CD4-positive, alpha-beta T cell treated with Interleukin-4 for 4 hours (primary cell): ENCODE results near the gene SLC25A21.
"Not testable (repeated sequence)": the region's sequence is repeated elsewhere in the genome, so short reads cannot be mapped to it uniquely, and the experiment has no call there.

Source experiments
- DNase-seq: peaks from one replicate; pipeline ENCODE4 v3.0.0-alpha.2; 2020

SLC25A21 gene

DNA sequence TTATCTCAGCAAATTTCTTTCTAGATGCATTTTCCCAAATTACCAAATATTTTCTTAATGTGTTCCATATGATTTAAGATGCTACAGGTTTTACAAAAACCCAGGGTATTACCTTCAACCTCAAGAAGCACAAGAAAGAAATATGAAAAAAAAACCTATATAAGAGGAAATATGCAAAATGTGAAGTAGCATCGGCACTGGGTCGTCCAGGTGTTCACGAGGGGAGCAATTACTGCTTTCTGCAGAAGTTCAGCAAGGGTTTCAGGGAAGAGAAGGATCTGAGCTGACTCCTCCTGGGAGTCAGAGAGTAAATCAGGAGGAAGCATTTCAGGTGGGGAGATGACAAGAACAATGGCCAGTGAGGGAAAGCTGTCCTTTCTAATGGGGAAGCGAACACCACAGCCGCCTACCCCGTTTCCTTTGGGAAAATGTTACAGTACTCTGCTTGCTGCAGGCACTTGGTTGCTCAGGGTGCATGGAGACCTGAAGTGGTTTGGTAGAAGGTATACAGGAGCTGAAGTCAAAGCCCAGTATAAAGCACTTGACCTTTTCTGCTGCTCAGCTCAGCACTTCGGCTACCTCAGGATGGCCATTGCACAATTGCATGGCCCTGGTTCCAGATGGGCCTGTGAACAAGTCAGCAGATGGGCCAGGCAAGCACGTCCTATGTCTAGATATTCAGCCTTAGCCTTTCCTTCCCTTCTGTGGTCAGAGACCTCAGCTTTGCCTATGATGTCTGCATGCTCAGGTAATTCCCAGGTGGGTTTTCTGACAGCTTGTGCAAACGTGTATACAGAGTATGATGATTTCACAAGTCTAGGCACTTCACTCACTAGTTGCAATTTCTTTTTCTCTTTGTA, 355.1 kb downstream of the SLC25A21 start:
- no peak for DNase-seq

DNA sequence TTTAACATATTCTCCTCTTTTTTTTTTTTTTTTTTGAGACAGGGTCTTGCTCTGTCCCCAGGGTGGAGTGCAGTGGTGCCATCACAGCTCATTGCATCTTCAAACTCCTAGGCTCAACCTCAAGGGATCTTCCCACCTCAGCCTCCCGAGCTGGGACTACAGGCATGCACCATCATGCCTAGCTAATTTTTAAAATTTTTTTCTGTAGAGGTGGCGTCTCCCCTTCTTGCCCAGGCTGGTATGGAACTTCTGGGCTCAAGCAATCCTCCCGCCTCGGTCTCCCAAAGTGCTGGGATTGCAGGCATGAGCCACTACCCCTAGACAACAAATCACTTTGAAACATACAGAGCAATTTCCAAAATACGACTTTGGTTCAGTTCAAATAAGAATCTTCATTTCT, 355.9 kb downstream of the SLC25A21 start:
- DNase-seq = no peak

DNA sequence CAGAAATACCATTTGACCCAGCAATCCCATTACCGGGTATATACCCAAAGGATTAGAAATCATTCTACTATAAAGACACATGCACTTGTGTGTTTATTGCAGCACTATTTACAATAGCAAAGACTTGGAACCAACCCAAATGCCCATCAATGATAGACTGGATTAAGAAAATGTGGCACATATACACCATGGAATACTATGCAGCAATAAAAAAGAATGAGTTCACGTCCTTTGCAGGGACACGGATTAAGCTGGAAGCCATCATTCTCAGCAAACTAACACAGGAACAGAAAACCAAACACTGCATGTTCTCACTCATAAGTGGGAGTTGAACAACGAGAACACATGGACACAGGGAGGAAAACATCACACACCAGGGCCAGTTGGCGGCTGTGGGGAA, 357.6 kb downstream of the SLC25A21 start:
- DNase-seq = not testable (repeated sequence)

DNA sequence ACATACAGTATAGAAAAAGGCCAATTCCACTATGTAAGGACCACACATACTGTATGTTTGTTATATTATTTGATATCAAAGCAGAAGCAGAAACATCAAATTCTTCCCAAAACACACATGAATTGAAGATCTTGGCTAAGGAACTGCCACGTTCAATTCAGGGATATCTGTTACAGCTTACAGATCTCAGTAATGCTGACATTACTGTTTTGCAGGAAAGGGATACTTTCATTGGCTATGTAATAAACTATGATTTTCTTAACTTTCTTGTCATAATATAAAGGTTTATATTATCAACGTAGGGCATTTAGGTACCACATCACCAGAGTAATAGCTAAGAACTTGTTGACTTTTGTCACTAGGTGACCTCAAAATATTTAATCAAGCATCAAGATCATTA, 362.2 kb downstream of the SLC25A21 start:
- no peak for DNase-seq

DNA sequence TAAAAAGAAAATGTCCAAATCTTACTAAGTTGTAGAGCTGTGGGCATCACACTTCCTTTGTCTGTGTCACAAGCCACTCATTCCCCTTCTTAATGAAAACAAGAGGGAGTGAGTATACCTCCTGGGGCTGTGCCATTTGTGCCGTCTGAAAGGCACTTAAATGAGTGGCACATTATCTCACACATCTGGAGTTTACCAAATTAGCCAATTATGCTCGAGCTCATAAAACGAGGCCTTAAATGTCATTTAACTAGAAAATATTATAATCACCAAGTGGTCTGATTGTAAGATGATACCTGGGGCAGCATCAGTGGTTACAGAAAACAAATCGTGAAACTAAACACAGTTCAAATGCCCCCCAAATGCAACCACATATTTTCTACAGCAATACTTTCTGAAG, 364.7 kb downstream of the SLC25A21 start:
- DNase-seq = no peak

DNA sequence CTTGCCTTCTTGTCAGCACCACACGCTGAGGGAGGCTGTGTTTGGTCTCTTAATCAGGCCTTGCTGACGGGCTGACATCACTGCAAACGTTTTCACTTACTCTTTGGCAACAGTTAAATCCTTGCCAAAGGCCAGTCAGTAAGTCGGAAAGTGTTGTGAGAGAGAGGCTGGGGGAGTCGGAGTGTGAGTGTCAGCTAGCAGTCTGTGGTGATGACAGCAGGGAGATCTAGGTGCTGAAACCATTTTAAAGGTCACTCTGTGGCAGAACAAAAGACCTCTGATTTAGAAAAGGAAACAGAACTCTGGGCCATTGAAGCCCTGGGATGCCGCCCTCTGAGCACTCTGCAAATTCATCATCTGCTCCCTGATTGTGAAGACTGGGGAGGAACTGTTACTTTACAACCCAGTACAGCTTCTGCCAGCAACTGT, 367.3 kb downstream of the SLC25A21 start:
- DNase-seq = no peak

DNA sequence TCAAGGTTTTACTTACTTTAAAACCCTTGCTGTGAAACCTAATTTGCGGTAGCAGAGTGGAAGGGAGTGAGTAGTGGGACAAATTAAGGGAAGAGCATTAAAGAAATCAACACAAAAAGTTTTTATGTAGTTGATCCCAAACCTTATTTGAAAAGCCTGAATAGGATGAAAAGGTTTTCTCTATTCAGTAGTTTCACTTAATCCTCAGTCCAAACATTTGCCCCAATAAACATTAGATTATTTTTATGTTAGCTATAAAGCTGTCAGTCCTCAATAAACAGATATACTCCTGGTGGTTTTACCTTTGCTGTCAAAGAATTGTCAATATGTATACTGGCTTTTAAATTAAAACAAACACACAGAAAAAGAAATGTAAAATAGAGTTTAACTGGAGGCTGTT, 374.8 kb downstream of the SLC25A21 start:
- no peak for DNase-seq

DNA sequence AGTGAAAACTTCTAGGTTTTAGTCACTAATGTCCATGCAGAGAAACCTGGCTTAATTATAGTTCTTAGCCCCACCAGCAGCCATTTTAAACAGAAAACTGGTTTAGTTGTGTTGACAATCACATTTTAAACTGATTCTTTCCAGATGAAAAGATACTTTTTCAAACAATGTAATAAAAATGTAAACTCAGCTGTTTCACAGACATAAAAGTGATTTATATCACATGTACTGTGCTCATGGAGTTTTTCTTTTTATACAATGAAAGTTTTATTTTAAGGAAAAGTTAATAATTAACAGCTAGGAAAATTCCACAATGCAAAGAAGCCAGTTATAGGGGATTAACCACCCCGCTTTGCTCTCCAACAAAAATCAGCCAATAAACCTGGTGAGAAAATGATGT, 381.0 kb downstream of the SLC25A21 start:
- DNase-seq = no peak

DNA sequence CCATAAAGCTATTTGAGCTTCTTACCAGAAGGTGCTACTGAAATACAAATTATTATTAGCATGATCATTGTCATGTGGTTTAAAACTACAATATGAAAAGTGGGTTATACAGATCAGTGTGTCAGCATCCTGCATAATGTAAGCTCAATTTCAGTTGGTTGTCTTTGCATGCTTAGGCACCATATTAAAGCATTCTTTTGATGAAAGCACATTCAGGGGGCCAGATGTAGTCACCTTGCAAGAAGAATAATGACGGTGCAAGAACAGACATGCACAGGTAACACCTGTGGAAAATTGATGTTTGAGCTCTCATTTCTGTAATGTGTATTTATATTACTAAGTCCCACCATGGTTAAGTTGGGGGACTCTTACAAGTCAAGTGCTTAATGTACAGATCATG, 386.9 kb downstream of the SLC25A21 start:
- no peak for DNase-seq

DNA sequence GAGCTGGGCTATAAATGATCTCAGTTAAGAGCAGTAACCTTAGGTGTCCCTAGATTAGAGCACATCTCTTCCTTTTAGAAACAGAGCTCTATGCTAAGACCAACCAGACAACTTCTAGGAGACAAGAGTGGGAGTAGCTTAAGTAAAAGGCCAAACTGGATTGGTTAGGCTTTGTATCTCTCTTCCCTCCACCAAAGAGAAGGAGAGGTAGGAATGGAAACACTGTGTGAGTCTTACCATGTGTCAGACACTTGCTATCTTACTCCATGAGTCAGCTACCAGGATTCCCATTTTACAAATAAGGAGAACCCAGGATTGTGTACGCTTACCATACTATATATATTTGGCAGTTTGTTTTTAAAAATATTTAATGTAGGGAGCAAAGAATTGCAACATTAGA, 387.9 kb downstream of the SLC25A21 start:
- DNase-seq = no peak

DNA sequence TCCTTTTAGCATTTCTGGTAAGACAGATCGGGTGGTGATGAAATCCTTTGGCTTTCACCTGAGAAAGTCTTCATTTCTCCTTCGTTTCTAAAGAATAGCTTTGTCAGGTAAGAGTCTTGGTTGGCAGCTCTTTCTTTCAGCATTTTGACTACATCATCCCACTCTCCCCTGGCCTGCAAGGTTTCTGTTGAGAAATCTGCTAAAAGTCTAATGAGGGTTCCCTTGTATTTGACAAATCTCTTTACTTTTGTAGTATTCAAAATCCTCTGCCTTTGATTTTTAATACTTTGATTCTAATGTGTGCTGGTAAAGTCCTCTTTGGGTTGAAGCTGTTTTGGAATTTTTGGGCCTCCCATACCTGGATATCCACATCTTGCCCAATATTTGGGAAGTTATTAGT, 390.5 kb downstream of the SLC25A21 start:
- DNase-seq = no peak

DNA sequence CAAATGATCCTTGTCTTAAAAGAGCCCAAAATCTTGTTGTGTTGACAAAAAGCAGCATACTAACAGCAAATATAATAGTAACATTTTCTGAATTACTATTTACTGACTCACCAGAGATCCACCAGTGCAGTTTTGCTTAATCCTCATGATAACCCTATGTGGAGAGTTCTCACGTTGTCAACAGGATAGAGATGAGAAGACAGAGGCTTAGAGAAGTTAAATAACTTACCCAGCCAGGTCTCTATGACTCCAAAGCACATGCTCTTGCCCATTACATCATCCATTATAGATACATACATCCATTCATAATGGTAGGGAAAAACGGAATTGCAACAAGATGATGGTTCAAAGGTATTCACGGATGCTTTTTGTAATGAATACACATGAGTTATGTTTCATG, 398.8 kb downstream of the SLC25A21 start:
- no peak for DNase-seq

DNA sequence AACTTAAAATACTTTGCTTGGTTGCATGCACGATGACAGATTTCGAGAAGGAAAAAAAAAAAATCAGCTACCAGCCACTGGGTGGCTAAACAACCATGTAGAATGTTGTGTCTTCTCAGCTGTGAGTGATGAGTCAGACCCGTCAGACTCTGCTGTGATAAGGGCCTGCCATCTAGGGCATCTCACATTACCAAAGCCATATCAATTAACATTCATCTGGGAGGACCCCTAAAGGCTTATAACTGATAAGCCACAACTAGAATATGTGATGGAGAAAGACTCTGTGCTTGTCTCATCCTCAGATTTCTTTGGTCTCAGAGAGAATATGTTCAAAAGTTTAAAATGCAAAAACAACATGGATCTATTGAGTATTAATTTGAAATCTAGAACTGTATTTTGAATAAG, 399.3 kb downstream of the SLC25A21 start:
- no peak for DNase-seq

DNA sequence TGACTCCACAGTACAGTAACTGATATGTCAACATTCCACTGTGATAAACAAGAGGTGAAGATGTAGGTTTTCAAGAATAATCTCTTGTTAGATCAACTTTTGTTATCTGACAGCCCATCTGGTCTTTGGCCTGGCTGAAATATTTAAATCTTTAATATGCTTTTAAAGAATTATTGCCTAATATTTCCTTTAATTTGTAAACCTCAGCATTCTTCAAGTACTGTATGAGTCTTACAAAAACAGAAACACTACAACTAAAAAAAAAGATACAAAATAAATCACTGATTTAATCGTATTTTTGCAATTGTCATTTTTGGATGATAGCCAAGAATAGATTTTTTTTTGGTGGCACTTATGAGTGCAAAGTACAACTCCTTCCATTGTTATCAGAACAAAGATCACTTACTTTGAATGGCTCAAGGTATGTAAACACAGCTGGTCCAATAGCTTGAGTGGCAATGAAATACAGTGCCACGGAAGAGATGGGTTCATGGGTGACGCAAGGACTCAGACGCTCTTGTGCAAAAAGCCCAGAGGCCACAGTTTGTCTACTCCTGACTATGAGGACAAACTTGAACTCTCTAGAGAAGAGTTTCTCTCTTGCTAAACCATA, 401.3 kb downstream of the SLC25A21 start:
- DNase-seq = no peak

DNA sequence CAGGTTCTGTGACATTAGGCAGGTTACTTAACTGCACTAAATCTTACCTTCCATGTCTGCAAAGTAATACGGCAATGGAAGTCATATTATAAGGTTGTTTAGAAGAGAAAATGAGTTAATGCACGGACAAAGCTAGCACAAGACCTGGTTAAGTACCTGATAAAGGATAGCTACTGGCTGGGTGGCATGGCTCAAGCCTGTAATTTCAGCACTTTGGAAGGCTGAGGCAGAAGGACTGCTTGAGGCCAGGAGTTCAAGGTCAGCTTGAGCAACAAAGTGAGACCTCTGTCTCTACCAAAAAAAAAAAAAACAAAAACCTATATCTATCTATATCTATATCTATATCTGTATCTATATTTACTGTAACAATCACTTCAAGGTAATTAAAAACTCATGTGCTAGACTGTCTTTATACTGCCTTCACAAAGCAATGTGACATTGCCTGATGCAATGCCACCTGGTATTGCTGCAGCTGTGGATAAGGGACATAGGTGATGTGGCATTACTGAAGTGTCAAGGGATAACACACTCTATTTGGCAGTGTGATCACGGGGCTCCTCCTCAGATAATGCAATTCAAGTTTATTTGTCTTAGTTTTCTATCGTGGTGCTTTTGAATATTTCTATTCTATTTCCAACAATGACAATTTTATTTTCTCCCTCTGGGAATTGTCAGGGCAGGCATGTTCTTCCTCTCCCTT, 403.6 kb downstream of the SLC25A21 start:
- DNase-seq = no peak

DNA sequence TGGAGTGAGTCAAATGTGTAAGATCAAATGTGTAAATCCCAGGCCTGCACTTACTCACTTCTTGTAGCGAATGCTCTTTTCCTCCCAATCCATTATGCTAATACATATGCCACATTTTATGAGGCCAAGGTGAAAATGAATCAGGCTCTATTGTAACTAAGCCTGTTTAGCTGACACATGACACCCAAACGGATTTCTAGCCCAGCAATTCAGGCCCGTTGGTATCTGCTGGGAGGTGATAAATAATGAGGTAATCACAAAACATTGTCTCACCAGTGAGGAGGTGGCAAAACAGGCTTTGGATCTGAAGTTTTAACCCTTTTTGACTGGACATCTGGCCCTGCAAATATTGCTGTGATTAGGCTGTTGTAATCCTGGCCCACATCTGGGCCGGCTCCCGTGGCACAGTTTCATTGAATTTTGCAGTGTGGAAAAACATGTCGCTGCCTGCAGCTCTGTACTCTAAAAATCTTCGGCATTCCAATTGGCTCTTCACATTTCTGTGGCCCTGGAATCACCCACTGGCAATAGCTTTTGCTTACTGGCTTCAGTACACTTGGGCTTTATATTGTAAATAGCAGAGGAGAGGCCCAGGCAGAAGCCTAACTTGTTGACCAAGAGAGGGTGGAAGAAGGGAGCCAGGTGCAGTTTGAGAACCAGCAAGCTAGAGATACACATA, 404.7 kb downstream of the SLC25A21 start:
- no peak for DNase-seq

DNA sequence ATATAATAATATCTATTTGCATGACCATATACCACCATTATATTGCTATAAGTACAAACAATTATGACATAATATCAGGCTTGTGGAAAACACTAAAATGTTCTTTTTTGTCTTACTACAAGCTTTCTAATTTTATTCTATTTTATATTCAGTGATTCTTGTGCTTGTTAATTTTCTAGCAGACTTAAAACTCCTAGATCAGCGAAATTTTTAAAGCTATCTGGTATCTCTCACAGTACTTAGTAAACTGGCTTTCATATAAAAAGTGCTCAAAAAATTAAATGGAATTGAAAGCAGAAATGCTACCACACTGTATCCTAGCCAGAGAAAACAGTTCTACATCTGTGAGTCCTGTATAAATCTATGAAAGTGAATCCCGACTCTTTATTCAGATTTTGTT, 405.4 kb downstream of the SLC25A21 start:
- DNase-seq = no peak

DNA sequence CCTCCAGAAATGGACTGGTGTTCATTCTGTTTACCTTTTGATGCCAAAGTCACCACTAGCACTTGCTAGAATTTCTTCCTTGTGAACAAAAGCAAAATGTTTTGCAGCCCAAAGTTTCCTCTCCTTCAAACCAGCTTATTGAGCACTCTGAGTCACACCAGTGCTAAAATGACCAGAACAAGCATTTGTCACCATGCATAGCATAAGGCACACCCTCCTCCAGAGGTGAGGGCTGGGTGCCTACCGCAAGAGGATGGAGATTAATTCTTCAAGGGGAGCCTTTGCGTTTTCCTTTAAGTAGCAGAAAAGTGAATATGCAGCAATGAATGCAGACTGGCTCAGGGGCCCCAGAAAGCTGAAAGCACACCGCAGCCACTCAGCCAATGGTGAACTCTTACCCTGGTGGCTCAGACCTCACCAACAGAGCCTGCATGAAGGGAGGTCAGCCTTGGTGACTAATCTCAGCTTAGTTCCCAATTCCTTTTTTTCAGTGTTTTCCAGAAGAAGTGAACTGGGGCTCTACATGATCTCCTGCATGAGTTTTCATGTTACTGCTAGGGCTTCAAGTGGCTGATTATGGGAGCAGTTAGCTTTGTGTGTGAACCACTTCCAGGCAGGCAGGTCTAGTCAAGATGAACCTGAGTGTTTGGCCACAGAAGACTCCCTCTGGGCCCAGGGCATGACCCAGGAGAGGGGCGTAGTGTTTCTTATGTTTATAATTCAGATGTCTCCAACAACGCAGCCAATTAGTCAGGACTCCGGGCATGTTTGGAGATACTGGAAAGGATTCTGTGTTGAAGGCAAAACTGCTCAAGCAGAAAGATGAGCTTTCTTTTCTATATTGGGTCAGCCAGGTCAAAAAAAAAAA, 414.4 kb downstream of the SLC25A21 start:
- DNase-seq = no peak

DNA sequence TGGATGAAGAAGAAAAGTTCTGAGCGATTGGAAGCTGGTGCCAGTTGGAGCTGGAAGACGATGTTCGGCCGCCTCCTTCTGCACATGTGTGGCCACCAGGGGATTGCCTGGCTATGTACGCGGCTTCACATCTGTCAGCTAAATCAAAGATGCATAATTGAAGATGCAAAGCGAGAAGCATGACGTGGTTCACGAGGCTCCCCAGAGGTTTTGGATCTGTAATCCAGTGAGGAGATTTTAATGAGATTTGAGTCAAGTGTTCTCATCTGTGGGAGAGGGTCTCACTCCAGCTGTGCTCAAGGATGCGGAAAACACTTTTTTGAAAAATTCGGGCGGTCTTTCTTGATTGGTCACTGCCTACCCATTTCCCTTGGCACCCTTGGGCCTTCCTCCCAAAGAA, 416.2 kb downstream of the SLC25A21 start:
- no peak for DNase-seq

DNA sequence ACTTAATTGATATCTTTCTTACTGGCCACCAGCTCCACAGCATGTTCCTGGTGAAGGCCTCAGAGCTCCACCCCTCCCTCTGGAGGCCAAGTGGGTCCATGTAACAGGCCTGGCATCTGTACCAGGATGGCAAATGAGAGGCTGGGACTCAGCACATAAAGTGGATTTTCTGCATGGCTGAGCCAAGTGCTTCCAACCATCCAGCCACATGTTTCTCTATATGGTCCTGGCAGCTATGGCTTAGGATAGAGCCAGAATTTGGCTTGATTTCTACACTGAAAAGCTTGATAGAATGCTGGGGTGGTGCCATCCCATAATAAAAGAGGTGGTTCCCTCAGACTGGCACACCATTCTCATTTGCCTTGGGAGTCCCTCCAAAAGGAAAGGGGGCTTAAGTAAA, 416.6 kb downstream of the SLC25A21 start:
- DNase-seq = no peak

DNA sequence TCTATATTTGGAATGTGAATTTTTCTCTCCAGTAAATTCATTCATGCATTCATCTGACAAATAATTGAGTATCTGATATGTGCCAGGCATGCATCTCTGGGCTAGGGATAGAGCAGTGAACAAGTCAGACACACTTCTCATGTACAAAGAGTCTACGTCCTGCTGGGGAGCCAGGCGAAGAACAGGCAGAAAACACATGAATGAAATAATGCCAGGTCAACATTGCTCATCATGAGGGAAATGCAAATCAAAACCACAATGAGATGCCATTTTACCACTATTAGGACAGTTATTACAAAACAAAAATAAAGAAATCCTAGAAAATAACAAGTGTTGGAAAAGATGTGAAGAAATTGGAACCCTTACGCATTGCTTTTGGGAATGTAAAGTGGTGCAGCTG, 420.5 kb downstream of the SLC25A21 start:
- no peak for DNase-seq

DNA sequence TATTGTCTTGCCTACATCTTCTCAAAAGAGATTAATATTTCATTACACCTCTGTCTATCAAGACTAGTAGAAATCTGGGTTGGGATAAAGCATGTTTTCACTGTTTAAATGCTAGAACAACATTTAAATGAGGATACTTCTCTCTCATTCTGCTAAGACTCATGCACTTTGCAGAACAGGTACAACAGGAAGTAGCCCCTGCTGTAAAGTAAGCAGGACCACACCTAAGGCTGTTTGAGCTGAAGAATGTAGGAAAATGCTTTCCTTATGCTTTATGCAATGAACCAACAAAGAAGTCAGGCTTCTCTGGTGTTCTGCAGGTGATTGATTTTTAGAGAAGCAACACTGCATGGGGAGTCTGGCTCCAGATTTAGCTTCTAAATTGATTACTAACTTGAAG, 421.3 kb downstream of the SLC25A21 start:
- DNase-seq = no peak
